GM19238 (cell line): Measurements from ENCODE around the gene TRIM22.

ENCODE experiments used
- DNase-seq: peaks from one replicate; pipeline ENCODE4 v3.0.0; 2011; ENCODE audit warnings: low spot score; ENCODE audit not compliant: insufficient read length

TRIM22 gene

DNA sequence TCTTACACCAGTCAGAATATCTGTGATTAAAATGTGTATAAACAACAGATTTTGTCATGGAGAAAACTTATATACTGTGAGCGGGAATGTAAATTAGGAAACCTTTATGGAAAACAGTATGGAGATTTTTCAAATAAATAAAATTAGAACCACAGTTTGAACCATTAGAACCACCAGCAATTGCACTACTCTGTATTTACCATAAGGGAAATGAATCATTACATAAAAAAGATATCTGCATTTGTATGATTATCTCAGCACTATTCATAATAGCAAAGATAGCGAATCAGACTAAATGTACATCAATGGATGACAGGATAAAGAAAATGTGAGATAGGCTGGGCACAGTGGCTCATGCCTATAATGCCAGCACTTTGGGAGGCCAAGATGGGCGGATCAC is 57.0 kb downstream of the TRIM22 start:
- DNase-seq: no peak

DNA sequence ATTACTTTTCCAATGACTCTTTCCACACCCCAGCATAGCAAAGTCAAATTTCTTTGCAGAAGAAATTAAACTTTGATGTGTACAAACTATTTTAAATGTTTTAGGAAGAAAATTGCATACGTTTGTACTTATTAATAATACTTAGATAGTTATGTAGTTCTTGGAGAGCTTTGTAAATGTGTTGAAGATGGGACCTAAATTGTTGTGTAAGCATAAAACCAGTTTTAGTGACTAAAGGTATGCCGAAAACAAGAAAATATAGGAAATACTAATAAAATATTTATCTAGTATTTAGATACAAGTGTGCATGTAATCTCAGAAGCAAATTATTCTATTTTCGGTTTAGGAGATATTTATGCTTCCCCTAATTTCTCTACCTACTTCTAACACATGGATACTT is 60.2 kb downstream of the TRIM22 start:
- DNase-seq: no peak

DNA sequence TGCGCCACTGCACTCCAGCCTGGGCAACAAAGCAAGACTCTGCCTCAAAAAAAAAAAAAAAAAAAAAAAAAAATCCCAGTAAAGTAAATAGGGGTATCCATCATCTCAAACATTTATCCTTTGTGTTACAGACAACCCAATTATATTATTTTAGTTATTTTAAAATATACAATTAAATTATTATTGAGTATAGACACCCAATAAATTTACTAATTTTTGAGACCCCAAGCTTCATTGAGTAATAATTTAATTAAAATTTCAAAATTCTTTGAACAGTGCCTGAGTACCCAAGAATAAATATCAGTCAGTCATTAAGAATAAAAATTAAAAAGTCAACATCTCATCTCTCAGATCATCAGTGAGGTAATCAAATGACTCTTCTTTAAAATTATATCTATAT is 64.4 kb downstream of the TRIM22 start, which contains the start of gene OR52N4:
Gene OR52N4, plus strand, starts transcription at position 301 of the 400 bp plus-strand sequence. CDS start 498 bp downstream, outside the sequence.
- no peak for DNase-seq
